ENCODE results near the gene UBTF.

Gene UBTF

GRCh38 chr17:44247876-44248736, 28.6 kb upstream of the UBTF start:
- Histone ChIP-seq H3K36me3 (ENCODE audit: control insufficient read depth in 2 of 2, insufficient read depth in 1 of 2, low read length in 2 of 2) (no peaks in the 10 kb centered on the region), H3K4me1 (ENCODE audit: control insufficient read depth, insufficient read depth, low read length) (0 out of 2 replicates have a peak, but pooled peaks cover 2% of the 10 kb centered on the region), H3K4me3 (ENCODE audit: low read depth, low read length) (no peak overlapping the region), H3K27ac (ENCODE audit: extremely low read depth, low read depth, low read length) (no peak overlapping the region), H3K9me3 (ENCODE audit: control insufficient read depth, insufficient read depth, low read depth, low read length) (no peaks in the 10 kb centered on the region)
- POLR2A ChIA-PET, result interaction anchor here (0.6 to 1.1 kb wide), 2 partner anchors 27 to 291 kb away, joined by 4 read pairs; no protein-coding TSS in a partner anchor
- CTCF ChIA-PET, result interaction anchor here (0.6 to 1.2 kb wide), 2 partner anchors 55 to 678 kb away, joined by 3 to 5 read pairs; no protein-coding TSS in a partner anchor
- no peak for TF ChIP-seq MYNN (tag by site-specific recombination; IDR thresholded peaks at IDR 0.05; ENCODE audit: borderline replicate concordance)
- TF ChIP-seq ZNF585B (tag by site-specific recombination; IDR thresholded peaks at IDR 0.05), result no peak
- TF ChIP-seq ZNF169 (tag by site-specific recombination; IDR thresholded peaks at IDR 0.05), result no peak
- TF ChIP-seq ZNF155 (tag by site-specific recombination; IDR thresholded peaks at IDR 0.05), result no peak
- TF ChIP-seq REST (tag by site-specific recombination; IDR thresholded peaks at IDR 0.05), result no peak
- no peak for TF ChIP-seq ZBTB8A (tag by site-specific recombination; IDR thresholded peaks at IDR 0.05)
- TF ChIP-seq ZNF639 (tag by site-specific recombination; IDR thresholded peaks at IDR 0.05), result no peak

GRCh38 chr17:44247440-44247841, 28.0 kb upstream of the UBTF start:
- H3K27ac ChIP-seq (ENCODE audit: extremely low read depth, low read depth, low read length), result no peak overlapping the region
- H3K4me1 ChIP-seq (ENCODE audit: control insufficient read depth, insufficient read depth, low read length), result 0 out of 2 replicates have a peak, but pooled peaks cover 2% of the 10 kb centered on the region
- no peak overlapping the region for H3K4me3 ChIP-seq (ENCODE audit: low read depth, low read length)
- TF ChIP-seq ZNF670 (tag by site-specific recombination; IDR thresholded peaks at IDR 0.05; ENCODE audit: low read depth) (no peak), ZNF623 (tag by site-specific recombination; IDR thresholded peaks at IDR 0.05) (peak; percentile 53)
- ChIA-PET POLR2A (interaction anchor here (0.6 to 1.1 kb wide), 3 partner anchors 11 to 291 kb away, joined by 3 to 4 read pairs (median 4); no protein-coding TSS in a partner anchor), CTCF (interaction anchor here (0.6 to 1.2 kb wide), 4 partner anchors 17 to 679 kb away, joined by 3 to 5 read pairs (median 4); no protein-coding TSS in a partner anchor)
- no peaks in the 10 kb centered on the region for H3K9me3 ChIP-seq (ENCODE audit: control insufficient read depth, insufficient read depth, low read depth, low read length)
- no peaks in the 10 kb centered on the region for H3K36me3 ChIP-seq (ENCODE audit: control insufficient read depth in 2 of 2, insufficient read depth in 1 of 2, low read length in 2 of 2)

GRCh38 chr17:44241106-44241624, 21.7 kb upstream of the UBTF start:
- Histone ChIP-seq H3K4me3 (ENCODE audit: low read depth, low read length) (no peak overlapping the region), H3K27ac (ENCODE audit: extremely low read depth, low read depth, low read length) (no peak overlapping the region), H3K9me3 (ENCODE audit: control insufficient read depth, insufficient read depth, low read depth, low read length) (no peaks in the 10 kb centered on the region), H3K36me3 (ENCODE audit: control insufficient read depth in 2 of 2, insufficient read depth in 1 of 2, low read length in 2 of 2) (no peaks in the 10 kb centered on the region), H3K4me1 (ENCODE audit: control insufficient read depth, insufficient read depth, low read length) (0 out of 2 replicates have a peak, but pooled peaks cover 2% of the 10 kb centered on the region)
- CTCF ChIA-PET, result interaction anchor here (0.6 to 1.1 kb wide), 2 partner anchors 24 to 294 kb away, joined by 4 to 6 read pairs; no protein-coding TSS in a partner anchor
- POLR2A ChIA-PET, result interaction anchor here (0.7 kb wide), 1 partner anchor 346 kb away, joined by 4 read pairs; no protein-coding TSS in a partner anchor
- no peak for TF ChIP-seq ZNF214 (tag by site-specific recombination; IDR thresholded peaks at IDR 0.05; ENCODE audit: borderline replicate concordance)
- TF ChIP-seq ZNF658 (tag by site-specific recombination; IDR thresholded peaks at IDR 0.05), result no peak
- no peak for TF ChIP-seq ZSCAN5A (tag by site-specific recombination; IDR thresholded peaks at IDR 0.05)
- no peak for TF ChIP-seq ZNF654 (tag by site-specific recombination; IDR thresholded peaks at IDR 0.05; ENCODE audit: low read depth)
- TF ChIP-seq ZNF645 (tag by site-specific recombination; IDR thresholded peaks at IDR 0.05), result no peak
- TF ChIP-seq ZNF510 (tag by site-specific recombination; IDR thresholded peaks at IDR 0.05; ENCODE audit: insufficient replicate concordance), result no peak
- TF ChIP-seq ZNF184 (tag by site-specific recombination; IDR thresholded peaks at IDR 0.05), result no peak
- no peak for TF ChIP-seq ZNF555 (tag by site-specific recombination; conservative IDR thresholded peaks at IDR 0.05)
- TF ChIP-seq ZNF140 (tag by site-specific recombination; IDR thresholded peaks at IDR 0.05), result no peak
- TF ChIP-seq GFI1B (tag by site-specific recombination; IDR thresholded peaks at IDR 0.05), result no peak
- TF ChIP-seq ZNF302 (tag by site-specific recombination; IDR thresholded peaks at IDR 0.05; ENCODE audit: low read depth), result no peak
- no peak for TF ChIP-seq ZFP3 (tag by site-specific recombination; IDR thresholded peaks at IDR 0.05; ENCODE audit: low read depth)
- TF ChIP-seq IKZF3 (tag by site-specific recombination; IDR thresholded peaks at IDR 0.05), result no peak

All from HEK293 (cell line).